Measurements from ENCODE around the gene SIRT7.

The SIRT7 gene

GRCh38 chr17:81885869-81886548, 32.0 kb downstream of the SIRT7 start:
- peak; percentile 88 for DNase-seq (ENCODE audit: low spot score)

- no peak for DNase-seq (ENCODE audit: low spot score)
Observed at GRCh38 chr17:81885454-81885853, 32.5 kb downstream of the SIRT7 start.

DNA sequence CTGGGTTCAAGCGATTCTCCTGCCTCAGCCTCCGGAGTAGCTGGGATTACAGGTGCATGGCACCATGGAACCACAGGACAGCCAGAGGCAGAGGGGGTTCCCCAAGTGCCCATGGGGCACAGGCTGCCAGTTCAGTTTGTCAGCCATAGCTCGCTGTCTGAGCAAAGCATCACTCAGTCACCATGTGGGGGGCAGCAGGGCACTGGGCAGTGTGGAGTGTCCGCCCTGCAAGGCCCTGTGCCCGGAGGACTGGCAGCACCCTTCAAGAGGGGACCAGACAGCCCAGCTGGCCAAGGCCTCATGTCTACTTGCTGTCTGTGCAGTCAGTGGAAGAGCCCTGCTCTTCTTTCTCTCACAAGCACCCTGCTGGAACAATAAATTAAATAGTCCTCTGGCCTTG, 33.0 kb downstream of the SIRT7 start:
- no peak for DNase-seq (ENCODE audit: low spot score)

DNA sequence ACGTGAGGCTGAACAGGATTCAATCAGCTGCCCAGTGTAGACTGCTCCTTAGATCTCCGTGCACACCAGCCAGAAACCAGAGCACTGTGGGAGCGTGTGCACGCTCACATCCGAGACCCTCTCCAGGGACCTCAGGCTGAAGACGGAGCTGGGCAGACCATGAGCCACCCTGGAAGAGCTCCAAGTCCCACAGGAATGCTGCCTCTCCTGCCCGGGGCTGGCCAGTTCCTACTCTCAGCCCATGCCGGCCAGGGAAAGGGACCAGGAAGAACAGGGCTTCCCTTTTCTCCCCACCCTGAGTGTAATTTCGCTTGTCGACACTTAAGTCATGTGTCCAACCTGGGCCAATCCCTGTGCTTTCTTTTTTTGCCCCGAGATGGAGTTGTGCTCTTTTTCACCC, 33.5 kb downstream of the SIRT7 start:
- DNase-seq (ENCODE audit: low spot score), result no peak

DNA sequence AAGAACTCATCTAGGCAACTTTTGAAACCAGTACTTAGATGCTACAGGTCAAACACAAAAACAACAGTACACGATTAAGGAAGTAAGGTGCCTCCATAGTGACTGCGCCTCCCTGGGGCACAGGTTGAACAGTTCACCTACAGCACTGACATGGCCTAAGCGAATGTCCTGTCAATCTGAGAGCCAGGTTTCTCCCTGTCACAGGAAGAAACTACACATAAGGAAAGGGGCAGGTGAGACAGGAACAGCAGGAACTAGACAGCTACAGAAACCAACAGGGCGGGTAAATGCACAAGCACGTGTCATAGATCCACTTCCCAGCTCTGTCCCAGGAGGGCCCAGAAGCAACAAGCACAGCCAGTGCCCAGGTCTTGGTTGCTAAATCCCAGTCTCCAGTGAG, 38.9 kb downstream of the SIRT7 start:
- DNase-seq (ENCODE audit: low spot score), result no peak

DNA sequence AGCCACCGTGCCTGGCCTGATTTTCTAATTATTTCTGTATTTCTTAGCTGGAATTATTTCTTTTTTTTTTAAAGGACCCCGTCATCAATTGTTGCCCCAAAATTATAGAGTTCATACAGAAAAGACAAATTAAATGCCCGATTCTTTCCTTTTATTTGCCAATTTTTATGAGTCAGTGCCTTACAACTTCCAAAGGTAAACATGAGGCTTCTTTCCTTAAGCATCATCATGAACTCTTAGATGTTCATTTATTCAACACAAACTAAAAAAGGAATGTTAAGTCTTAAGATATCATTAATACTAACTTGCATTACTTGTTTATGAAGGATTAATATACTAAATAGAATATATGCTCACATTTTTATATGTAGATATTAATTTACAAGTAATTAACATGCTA, 39.7 kb downstream of the SIRT7 start:
- no peak for DNase-seq (ENCODE audit: low spot score)

GRCh38 chr17:81877569-81877968, 40.4 kb downstream of the SIRT7 start:
- no peak for DNase-seq (ENCODE audit: low spot score)

GRCh38 chr17:81871387-81872230, 46.4 kb downstream of the SIRT7 start:
- DNase-seq (ENCODE audit: low spot score), result peak; percentile 95

DNA sequence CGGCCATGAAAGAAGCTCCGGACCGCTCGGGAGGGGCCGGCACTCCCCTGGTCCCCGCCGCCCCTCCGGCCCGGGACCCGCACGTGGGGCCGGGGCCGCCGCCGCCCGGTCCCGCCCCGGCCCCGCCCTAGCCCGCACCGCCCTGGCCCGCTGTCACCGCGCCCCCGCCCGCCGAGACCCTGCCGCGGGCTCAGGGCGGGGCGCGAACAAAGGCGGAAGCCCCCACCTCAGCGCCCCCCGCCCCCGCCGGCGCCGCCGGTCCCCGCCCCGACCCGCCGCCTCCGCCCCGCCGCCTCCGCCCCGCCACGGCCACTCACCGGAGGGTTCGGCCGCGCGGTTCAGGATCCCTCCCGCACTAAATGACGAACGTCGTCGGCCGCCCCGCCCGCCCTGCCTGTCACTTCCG, 47.0 kb downstream of the SIRT7 start, which contains the start of gene ARHGDIA:
TSS of gene ARHGDIA (minus strand) at position 357 of the 406 bp plus-strand sequence. CDS start 1,407 bp downstream, outside the sequence.
- DNase-seq (ENCODE audit: low spot score), result no peak

- DNase-seq (ENCODE audit: low spot score), result peak; percentile 34
Observed at GRCh38 chr17:81870131-81870980, 47.6 kb downstream of the SIRT7 start.

DNA sequence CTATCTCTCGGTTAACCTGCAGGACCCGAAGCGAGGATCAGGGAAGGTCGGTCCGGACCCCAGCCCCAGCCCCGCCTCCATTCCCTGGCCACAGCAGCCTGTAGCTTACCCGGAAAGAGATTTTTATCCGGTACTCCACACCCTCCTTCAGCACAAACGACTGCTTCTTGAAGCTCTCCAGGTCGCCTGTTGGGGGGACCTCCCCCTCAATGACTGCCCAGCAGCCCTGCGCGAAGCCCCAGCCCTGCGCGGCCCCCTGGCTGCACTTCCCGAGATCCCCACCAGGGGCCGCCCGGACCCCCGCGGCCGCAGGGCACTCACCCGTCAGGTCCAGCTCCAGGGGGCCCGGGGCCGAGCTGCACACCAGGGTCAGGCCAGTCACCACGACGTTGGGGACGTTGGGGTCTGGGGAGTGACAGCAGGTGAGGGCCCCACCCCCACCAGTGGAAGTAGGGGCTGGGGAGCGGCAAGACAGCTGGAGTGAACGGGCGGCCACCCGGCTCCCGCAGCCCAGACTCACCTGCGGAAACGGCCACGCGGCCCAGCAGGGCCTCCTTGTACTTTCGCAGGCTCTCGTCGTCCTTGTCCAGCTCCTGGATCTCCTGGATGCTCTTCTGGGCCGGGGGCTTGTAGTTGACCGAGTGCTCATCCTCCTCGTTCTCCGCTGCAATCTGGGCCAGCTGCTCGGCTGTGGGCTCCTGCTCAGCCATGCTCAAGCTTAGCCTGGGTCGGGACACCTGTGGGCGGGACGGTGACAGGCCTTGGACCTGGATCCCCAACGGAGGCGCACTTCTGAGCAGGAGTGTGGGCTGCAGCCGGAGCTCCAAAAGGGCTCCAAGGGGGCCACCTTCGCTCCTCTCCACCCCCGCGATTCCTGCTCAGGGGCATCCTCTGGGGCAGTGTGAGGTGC, 48.5 kb downstream of the SIRT7 start:
- peak; percentile 45 for DNase-seq (ENCODE audit: low spot score)

DNA sequence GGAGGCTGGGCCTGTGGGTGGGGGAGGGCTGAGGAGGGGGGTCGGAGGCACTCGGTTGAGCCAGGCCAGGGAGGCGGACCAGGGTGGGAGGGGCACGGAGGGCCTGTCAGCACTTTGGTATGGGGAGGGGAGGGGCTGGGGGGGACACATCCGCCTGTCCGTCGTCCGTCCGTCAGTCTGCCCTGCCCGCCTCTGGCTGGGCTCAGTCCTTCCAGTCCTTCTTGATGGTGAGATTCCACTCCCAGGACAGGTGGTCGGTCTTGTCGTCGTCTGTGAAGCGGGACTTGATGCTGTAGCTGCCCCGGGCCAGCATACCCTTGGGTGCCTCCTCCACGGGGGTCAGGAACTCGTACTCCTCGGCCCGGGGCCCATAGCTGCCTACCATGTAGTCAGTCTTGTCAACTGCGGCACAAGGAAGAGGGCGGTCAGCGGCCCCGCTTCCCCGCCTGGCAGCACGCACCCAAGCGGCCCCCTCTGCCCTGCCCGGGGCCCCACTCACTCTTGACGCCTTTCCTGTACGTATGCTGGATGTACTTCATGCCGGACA, 49.2 kb downstream of the SIRT7 start:
- DNase-seq (ENCODE audit: low spot score), result no peak

DNA sequence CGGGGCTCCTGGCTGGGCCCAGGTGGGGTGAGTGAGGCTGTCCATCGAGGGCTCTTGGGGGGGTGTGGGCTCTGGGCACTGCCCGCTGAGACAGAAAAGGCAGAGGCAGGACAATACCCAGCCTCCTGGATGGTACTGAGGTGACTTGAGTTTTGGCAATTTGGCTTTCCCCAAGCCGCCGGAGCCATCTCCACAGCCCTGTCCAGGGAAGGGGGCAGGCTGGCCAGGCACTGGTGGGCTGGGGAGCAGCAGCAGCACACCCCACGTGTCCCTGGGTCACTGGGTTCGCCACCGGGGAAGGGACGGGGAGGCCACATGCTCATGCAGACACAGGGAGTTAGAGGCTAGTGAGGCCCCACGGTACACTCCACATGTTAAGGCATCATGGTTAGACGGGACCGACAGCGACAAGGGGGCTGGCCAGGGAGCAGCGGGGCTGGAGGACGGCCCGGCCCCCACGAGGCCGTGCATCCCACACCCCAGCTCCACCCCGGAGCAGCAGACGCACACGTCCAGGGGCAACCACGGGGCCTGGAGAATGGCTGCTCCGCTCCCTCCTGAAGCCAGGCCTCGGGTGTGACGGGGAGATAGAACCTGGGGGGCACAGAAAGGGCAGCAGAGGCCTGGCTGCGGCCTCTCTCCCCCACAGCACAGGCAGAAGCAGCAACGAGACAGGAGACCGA, 49.8 kb downstream of the SIRT7 start:
- no peak for DNase-seq (ENCODE audit: low spot score)

- no peak for DNase-seq (ENCODE audit: low spot score)
Observed at GRCh38 chr17:81867170-81867990, 50.6 kb downstream of the SIRT7 start.

DNA sequence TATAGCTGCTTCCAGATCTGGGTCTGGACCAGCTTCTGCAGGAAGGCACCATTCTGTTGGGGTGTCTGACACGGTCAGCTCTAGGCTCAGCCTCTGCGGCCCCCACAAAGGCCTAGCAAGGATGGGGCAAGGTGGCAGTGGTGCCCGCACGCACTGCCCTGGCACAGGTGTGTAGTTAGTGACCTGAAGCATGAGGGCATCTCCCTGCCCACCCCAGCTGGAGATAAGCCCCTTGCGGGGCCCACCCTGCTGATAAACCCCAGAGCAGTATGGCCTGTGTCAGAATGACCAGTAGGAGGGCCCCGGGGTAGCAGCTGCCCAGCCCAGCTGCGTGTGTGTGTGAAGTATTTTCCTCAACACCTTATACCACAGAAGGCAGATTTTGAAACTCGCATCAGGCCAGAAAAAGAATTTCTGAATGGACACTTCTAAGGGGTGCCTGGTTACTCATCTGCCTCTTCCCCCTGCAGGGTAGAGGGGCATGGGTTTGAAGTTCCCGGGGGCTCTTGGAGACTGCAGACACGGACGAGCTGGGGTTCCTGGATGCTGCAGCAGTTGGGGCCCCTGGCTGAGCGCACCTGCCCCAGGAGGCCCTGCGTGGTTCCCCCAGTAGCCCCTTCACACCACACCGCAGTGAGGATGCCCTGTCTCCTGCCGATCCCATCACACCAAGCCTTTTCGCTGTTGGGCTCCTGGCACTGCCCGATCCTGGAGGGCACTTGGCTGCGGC, 51.4 kb downstream of the SIRT7 start:
- no peak for DNase-seq (ENCODE audit: low spot score)

- DNase-seq (ENCODE audit: low spot score), result no peak
Observed at GRCh38 chr17:81865733-81866439, 52.1 kb downstream of the SIRT7 start.

DNA sequence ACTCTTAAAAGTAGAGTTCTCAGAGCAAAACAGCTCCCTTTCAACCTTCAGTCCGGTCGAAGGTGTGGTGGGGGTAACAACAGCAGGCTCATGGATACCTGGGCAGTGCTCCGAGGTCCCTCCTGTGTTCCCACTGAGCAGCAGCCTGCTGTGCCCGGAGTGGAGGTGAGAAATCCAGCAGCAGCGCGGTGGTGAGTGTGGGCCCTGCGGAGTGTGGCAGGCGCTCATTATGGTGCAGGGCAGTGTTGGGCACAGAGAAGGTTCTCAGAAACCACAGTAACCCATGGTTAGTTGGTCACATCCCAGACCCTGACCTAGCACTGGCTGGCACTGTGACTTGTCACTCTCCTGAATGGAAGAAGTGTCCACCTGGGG, 52.6 kb downstream of the SIRT7 start:
- DNase-seq (ENCODE audit: low spot score), result no peak
